ENCODE results near the gene DNAJC28. TPM values are rescaled to one million over a fixed set of nuclear protein-coding genes. Genes with fewer than 3 reads are reported as not detected.

DNAJC28 gene, protein sequence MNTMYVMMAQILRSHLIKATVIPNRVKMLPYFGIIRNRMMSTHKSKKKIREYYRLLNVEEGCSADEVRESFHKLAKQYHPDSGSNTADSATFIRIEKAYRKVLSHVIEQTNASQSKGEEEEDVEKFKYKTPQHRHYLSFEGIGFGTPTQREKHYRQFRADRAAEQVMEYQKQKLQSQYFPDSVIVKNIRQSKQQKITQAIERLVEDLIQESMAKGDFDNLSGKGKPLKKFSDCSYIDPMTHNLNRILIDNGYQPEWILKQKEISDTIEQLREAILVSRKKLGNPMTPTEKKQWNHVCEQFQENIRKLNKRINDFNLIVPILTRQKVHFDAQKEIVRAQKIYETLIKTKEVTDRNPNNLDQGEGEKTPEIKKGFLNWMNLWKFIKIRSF
- 0.96 and 1.6 TPM in 2 replicates for total RNA-seq

GRCh38 chr21:33491373-33492102, at the start of gene DNAJC28:
TSS of gene DNAJC28 (minus strand) at chr21:33491716. CDS start at chr21:33489393, 2,323 bp downstream.

DNA sequence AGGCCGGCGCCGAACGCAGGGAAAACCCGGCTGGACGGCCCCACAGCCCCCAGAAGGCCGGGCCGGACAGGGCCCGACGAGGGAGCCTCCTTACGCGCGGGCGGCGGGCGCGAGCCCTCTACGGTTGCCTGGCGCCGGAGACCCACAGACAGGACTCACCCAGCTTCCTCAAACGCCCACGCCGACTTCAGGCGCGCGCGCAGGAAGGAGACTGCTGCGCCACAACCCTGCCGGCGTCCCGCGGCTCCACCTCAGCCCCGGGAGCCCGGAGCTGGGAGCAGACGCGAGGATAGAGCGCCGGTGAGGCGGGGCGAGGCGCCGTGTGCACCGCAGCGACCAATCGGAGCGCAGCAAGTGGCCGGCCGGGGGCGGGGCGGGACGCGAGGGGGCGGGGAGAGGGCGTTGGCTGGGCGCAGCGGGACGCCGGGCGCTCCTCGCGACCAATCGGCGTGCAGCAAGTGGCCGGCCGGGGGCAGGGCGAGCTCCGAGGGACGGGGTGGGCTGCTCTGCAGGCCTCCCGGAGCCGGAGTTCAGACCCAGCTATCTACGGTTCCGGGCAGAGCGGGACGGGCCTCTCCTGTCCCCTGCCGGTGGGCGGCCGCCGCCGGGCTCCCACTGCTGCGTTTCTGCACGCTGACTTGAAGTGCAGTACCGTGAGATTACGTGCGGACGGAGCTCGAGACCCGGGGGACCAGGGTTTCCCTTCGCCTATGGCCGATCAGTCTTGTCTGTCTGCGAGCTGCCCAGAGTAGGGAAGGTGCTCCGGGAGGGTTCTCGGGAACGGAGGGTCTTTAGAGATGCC, 11.6 kb downstream of the DNAJC28 start, which contains the start of gene TMEM50B:
TMEM50B (minus strand) TSS at position 296 of the 802 bp plus-strand sequence. CDS start 11,089 bp downstream, outside the sequence.

Other genes with a start within 250 kb of the DNAJC28 start
- gene IL10RB, start 225.3 kb downstream of the DNAJC28 start, total RNA-seq, result 46.7 and 57.7 TPM in 2 replicates
- gene IFNAR1, start 166.7 kb downstream of the DNAJC28 start, total RNA-seq, result 38.6 and 49.9 TPM in 2 replicates
- gene IFNGR2, start 88.3 kb downstream of the DNAJC28 start, total RNA-seq, result 58.0 and 70.3 TPM in 2 replicates
- gene TMEM50B, start 11.7 kb downstream of the DNAJC28 start, total RNA-seq, result 24.9 and 32.9 TPM in 2 replicates
- 49.5 and 55.9 TPM in 2 replicates for gene GART, start 50.4 kb upstream of the DNAJC28 start, total RNA-seq
- gene SON, start 51.3 kb upstream of the DNAJC28 start, total RNA-seq, result 180 and 192 TPM in 2 replicates
- gene DONSON, start 97.0 kb upstream of the DNAJC28 start, total RNA-seq, result 8.8 and 10.1 TPM in 2 replicates
- gene CRYZL1, start 150.0 kb upstream of the DNAJC28 start, total RNA-seq, result 26.2 and 34.4 TPM in 2 replicates
- 51.0 and 60.1 TPM in 2 replicates for gene ITSN1, start 150.8 kb upstream of the DNAJC28 start, total RNA-seq

Data from smooth muscle cell of the pulmonary artery (primary cell).